HEK293T (cell line): Measurements from ENCODE around the gene OXNAD1.

Experiments
- ARNT ChIP-seq: fragments of 450-650 bp; IDR thresholded peaks from 2 replicates; pipeline ENCODE4 v1.6.1; 2017; ENCODE audit warnings: mild to moderate bottlenecking
- BHLHE40 ChIP-seq: fragments of 450-650 bp; IDR thresholded peaks from 2 replicates; pipeline ENCODE4 v1.6.1; 2016; ENCODE audit warnings: mild to moderate bottlenecking, moderate library complexity, borderline replicate concordance
- CTBP1 ChIP-seq: fragments of 450-650 bp; IDR thresholded peaks from 2 replicates; pipeline ENCODE4 v1.6.1; 2016; ENCODE audit warnings: borderline replicate concordance
- ELF4 ChIP-seq: fragments of 450-650 bp; IDR thresholded peaks from 2 replicates; pipeline ENCODE4 v1.6.1; 2017; ENCODE audit warnings: antibody characterized with exemption
- FOXA1 ChIP-seq: fragments of 450-650 bp; IDR thresholded peaks from 2 replicates; pipeline ENCODE4 v1.6.1; 2016; ENCODE audit warnings: mild to moderate bottlenecking
- FOXK2 ChIP-seq: fragments of 450-650 bp; IDR thresholded peaks from 2 replicates; pipeline ENCODE4 v1.6.1; 2016; ENCODE audit warnings: mild to moderate bottlenecking
- FOXM1 ChIP-seq: fragments of 450-650 bp; IDR thresholded peaks from 2 replicates; pipeline ENCODE4 v1.6.1; 2017; ENCODE audit warnings: mild to moderate bottlenecking, borderline replicate concordance
- L3MBTL2 ChIP-seq: fragments of 450-650 bp; conservative IDR thresholded peaks from 2 replicates; pipeline ENCODE4 v1.6.1; 2016; ENCODE audit warnings: mild to moderate bottlenecking
- LEF1 ChIP-seq: fragments of 450-650 bp; IDR thresholded peaks from 2 replicates; pipeline ENCODE4 v1.6.1; 2017; ENCODE audit warnings: mild to moderate bottlenecking, borderline replicate concordance
- NFRKB ChIP-seq: fragments of 450-650 bp; IDR thresholded peaks from 2 replicates; pipeline ENCODE4 v1.6.1; 2016; ENCODE audit warnings: mild to moderate bottlenecking, moderate library complexity
- SP1 ChIP-seq: fragments of 450-650 bp; IDR thresholded peaks from 2 replicates; pipeline ENCODE4 v1.6.1; 2017
- SUZ12 ChIP-seq: fragments of 450-650 bp; IDR thresholded peaks from 2 replicates; pipeline ENCODE4 v1.6.1; 2016; ENCODE audit warnings: mild to moderate bottlenecking
- TARDBP ChIP-seq: fragments of 450-650 bp; IDR thresholded peaks from 2 replicates; pipeline ENCODE4 v1.6.1; 2016
- ZNF384 ChIP-seq: fragments of 450-650 bp; IDR thresholded peaks from 2 replicates; pipeline ENCODE4 v1.6.1; 2016

DNA sequence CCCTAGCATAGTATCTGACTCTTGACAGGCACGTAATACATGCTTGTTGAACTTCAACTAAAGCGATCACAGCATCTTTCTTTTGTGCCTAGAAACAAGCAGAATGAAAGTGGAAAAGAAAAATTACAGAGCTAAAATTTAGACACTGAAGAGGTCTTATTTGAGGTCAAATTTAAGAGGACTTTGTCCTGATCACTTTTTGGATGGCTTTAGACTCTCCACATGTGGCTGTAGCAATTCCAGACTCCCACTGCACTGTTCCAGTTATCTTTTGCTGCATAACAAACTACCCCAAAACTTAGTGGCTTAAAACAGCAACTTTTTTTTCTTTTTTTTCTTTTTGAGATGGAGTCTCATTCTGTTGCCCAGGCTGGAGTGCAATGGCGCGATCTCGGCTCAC, 23.8 kb upstream of the OXNAD1 start:
- no peak for TF ChIP-seq FOXK2
- TF ChIP-seq L3MBTL2 = no peak
- TF ChIP-seq ZNF384 = no peak
- no peak for TF ChIP-seq FOXM1
- no peak for TF ChIP-seq CTBP1
- TF ChIP-seq LEF1 = no peak
- no peak for TF ChIP-seq FOXA1
- no peak for TF ChIP-seq SP1
- no peak for TF ChIP-seq SUZ12
- TF ChIP-seq ELF4 = no peak
- TF ChIP-seq BHLHE40 = no peak
- no peak for TF ChIP-seq TARDBP
- TF ChIP-seq NFRKB = no peak
- no peak for TF ChIP-seq ARNT
